NCI-H510A treated with DMSO at 0.1 percent for 48 hours (cell line): ENCODE data around the gene CDH24.

Experiments
- DNase-seq: peaks from one replicate; lab custom pipeline; 2025; lab: John Stamatoyannopoulos, UW

CDH24 gene

GRCh38 chr14:23060536-23061260 lies 3.4 kb upstream of the CDH24 start:
- no peak for DNase-seq

- DNase-seq, result no peak
Observed at GRCh38 chr14:23058654-23059504, 1.6 kb upstream of the CDH24 start.

GRCh38 chr14:23057757-23058653 lies 685 bp upstream of the CDH24 start:
- no peak for DNase-seq

GRCh38 chr14:23056145-23056955 lies 970 bp downstream of the CDH24 start:
- no peak for DNase-seq

GRCh38 chr14:23055621-23056144 lies 1.6 kb downstream of the CDH24 start:
- no peak for DNase-seq

GRCh38 chr14:23055147-23055550 lies 2.2 kb downstream of the CDH24 start:
- no peak for DNase-seq

- DNase-seq, result no peak
Observed at GRCh38 chr14:23054000-23054811, 3.1 kb downstream of the CDH24 start.

- no peak for DNase-seq
Observed at GRCh38 chr14:23053426-23053825, 3.9 kb downstream of the CDH24 start.

GRCh38 chr14:23052671-23053070 lies 4.6 kb downstream of the CDH24 start:
- DNase-seq, result no peak

GRCh38 chr14:23052182-23052623 lies 5.1 kb downstream of the CDH24 start:
- no peak for DNase-seq

- DNase-seq, result no peak
Observed at GRCh38 chr14:23051141-23052057, 5.9 kb downstream of the CDH24 start.

- DNase-seq, result no peak
Observed at GRCh38 chr14:23049011-23049410, 8.3 kb downstream of the CDH24 start.

GRCh38 chr14:23047751-23048693 lies 9.3 kb downstream of the CDH24 start:
- no peak for DNase-seq

- DNase-seq, result no peak
Observed at GRCh38 chr14:23047034-23047634, 10.2 kb downstream of the CDH24 start.

GRCh38 chr14:23045419-23046357 lies 11.6 kb downstream of the CDH24 start:
- no peak for DNase-seq

- DNase-seq, result no peak
Observed at GRCh38 chr14:23044840-23045239, 12.5 kb downstream of the CDH24 start.
